Adrenal gland (tissue), 5 donors: ENCODE measurements around the gene MAP3K9.

Experiments
- CTCF ChIP-seq, 6 experiments: fragments of 450-650 bp in 4 of 6; fragments of 200-600 bp in 2 of 6; sonication (generic) in 1 of 6; IDR thresholded peaks; 1 replicate in 5 of 6; 2 replicates in 1 of 6; pipeline versions ENCODE4 v1.5.1 to v1.8.0; 2016 to 2021; ENCODE audit warnings: antibody characterized with exemption in 6 of 6, mild to moderate bottlenecking in 2 of 6, moderate library complexity in 1 of 6
- POLR2A ChIP-seq, 2 donors: fragments of 450-650 bp; IDR thresholded peaks; one replicate each; pipeline ENCODE4 v1.6.1; 2017; ENCODE audit warnings: antibody characterized with exemption in 2 of 2, mild to moderate bottlenecking in 2 of 2, moderate library complexity in 1 of 2
- donor health status: DM: no; HTN: no; CAD: no.

GRCh38 chr14:70833884-70834283 lies 24.6 kb upstream of the MAP3K9 start:
- no peak for TF ChIP-seq CTCF (IDR thresholded peaks at IDR 0.05)
- no peak for TF ChIP-seq POLR2A (IDR thresholded peaks at IDR 0.05)
